ENCODE results near the gene CTDSP2.

DNA sequence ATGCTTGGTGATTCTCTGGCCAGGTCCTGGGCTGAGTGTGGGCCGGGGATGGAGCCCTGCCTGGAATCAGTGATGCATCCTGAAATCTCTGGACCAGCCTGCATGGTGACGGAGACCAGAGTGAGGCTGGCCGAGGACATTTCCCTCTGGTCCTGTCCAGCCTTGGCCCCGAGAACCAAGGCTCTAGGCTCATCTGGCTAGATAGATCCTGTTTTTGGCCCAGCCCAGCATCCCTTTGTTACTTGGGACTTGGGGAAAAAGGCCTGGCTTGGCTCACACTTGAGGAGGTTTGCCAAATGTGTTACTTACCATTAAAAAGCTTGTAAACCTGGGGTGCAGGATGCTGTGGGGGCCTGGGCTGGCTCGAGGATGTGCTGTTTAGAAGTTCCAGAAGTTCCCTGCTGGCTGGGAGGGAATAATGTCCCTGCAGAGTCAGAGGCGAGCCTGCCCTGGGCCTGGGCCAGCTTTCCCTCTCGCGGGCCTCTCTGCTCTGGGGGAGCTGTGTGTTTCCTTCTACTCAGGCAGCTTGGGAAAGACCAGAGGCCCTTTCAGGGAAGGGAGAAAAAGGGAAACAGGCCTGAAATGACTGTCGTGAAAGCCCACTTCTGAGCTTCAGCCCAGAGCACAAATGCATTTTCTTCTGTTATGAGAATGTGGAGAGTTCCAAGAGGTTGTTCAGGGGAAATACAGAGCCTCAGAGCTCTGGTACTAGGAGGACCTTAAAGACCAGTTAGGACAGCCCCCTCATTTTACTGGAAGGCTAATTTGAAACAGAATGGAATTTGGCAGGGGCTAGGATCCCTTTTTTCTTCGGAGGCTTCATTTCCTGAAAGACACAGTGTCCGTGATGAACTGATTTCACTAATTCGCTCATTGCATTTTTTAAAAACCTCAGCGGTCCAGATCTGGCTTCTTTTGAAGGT is 47.2 kb upstream of the CTDSP2 start:
- TF ChIP-seq, protein P1, sequence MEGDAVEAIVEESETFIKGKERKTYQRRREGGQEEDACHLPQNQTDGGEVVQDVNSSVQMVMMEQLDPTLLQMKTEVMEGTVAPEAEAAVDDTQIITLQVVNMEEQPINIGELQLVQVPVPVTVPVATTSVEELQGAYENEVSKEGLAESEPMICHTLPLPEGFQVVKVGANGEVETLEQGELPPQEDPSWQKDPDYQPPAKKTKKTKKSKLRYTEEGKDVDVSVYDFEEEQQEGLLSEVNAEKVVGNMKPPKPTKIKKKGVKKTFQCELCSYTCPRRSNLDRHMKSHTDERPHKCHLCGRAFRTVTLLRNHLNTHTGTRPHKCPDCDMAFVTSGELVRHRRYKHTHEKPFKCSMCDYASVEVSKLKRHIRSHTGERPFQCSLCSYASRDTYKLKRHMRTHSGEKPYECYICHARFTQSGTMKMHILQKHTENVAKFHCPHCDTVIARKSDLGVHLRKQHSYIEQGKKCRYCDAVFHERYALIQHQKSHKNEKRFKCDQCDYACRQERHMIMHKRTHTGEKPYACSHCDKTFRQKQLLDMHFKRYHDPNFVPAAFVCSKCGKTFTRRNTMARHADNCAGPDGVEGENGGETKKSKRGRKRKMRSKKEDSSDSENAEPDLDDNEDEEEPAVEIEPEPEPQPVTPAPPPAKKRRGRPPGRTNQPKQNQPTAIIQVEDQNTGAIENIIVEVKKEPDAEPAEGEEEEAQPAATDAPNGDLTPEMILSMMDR (IDR thresholded peaks at IDR 0.05; ENCODE audit: insufficient read depth, low read length) = no peak
- TF ChIP-seq, protein P2, sequence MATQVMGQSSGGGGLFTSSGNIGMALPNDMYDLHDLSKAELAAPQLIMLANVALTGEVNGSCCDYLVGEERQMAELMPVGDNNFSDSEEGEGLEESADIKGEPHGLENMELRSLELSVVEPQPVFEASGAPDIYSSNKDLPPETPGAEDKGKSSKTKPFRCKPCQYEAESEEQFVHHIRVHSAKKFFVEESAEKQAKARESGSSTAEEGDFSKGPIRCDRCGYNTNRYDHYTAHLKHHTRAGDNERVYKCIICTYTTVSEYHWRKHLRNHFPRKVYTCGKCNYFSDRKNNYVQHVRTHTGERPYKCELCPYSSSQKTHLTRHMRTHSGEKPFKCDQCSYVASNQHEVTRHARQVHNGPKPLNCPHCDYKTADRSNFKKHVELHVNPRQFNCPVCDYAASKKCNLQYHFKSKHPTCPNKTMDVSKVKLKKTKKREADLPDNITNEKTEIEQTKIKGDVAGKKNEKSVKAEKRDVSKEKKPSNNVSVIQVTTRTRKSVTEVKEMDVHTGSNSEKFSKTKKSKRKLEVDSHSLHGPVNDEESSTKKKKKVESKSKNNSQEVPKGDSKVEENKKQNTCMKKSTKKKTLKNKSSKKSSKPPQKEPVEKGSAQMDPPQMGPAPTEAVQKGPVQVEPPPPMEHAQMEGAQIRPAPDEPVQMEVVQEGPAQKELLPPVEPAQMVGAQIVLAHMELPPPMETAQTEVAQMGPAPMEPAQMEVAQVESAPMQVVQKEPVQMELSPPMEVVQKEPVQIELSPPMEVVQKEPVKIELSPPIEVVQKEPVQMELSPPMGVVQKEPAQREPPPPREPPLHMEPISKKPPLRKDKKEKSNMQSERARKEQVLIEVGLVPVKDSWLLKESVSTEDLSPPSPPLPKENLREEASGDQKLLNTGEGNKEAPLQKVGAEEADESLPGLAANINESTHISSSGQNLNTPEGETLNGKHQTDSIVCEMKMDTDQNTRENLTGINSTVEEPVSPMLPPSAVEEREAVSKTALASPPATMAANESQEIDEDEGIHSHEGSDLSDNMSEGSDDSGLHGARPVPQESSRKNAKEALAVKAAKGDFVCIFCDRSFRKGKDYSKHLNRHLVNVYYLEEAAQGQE (IDR thresholded peaks at IDR 0.05; ENCODE audit: insufficient replicate concordance, low read depth) = peak; percentile 12
- TF ChIP-seq GABPA (IDR thresholded peaks at IDR 0.05; ENCODE audit: low read depth) (no peak), POLR2AphosphoS5 (IDR thresholded peaks at IDR 0.05; ENCODE audit: low read depth) (peak; percentile 54; the same call in 1 of the 2 replicates)
